H7 (cell line): ENCODE measurements around the gene ATAD2B. TPM values are rescaled to one million over a fixed set of nuclear protein-coding genes. Genes with fewer than 3 reads are reported as not detected.

Experiments
- DNase-seq: peaks from one replicate; pipeline ENCODE4 v3.0.0; 2012
- H3K27me3 ChIP-seq: 2 replicates; pipeline ENCODE4 v1.6.0; 2011; ENCODE audit warnings: mild to moderate bottlenecking, low read length; ENCODE audit not compliant: control insufficient read depth, insufficient read depth
- H3K36me3 ChIP-seq: replicated peaks from 2 replicates; pipeline ENCODE4 v1.5.1; 2011; ENCODE audit warnings: low read length; ENCODE audit not compliant: control insufficient read depth, insufficient read depth
- H3K4me3 ChIP-seq: 2 replicates; pipeline ENCODE4 v1.5.1; 2011; ENCODE audit warnings: low read depth, mild to moderate bottlenecking, control low read depth, low read length, moderate library complexity; ENCODE audit not compliant: insufficient read depth
- total RNA-seq: library from RNA; depleted of rRNA; stranded (reverse); fragments of >200 nt; shearing (Covaris generic); gene quantifications from 2 replicates; pipeline ENCODE4 v1.2.3, GENCODE V29; 2014

ATAD2B gene
- total RNA-seq, 1 experiment from 2014 or later: 9.5 TPM

DNA sequence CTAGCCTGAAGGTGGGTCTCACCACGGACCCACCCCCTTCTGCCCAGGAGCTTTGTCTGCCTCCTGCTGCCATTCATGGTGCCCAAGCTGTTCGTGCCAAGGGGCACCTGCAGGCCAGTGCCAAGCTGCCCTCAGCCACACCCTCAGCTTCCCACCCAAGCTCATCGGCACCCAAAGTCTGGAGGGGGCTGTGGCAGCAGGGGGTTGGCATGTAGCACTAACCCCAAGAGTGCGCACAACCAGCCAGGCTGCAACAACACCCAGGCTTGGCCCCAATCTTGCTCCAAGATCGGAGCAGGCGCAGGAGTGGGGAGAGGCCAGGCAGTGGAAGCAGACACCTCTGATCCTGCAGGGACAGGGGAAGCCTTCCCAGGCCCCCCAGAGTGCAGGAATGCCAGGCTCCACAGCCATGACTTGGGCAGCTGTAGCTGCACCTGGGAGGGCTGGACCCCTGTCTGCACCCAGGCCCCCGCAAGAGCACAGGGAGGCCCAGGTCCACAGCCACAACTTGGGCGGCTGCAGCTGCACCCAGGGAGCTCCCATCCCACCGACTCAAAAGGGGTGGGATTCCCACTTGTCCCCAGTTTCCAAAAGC lies 89.9 kb downstream of the ATAD2B start:
- DNase-seq: peak; percentile 24
- Histone ChIP-seq H3K4me3 (no peak overlapping the region), H3K27me3 (no peaks in the 10 kb centered on the region), H3K36me3 (no peaks in the 10 kb centered on the region)

- Histone ChIP-seq H3K4me3 (no peak overlapping the region), H3K36me3 (no peaks in the 10 kb centered on the region), H3K27me3 (no peaks in the 10 kb centered on the region)
- DNase-seq: no peak
Measured at GRCh38 chr2:23836505-23836904, 90.4 kb downstream of the ATAD2B start.

DNA sequence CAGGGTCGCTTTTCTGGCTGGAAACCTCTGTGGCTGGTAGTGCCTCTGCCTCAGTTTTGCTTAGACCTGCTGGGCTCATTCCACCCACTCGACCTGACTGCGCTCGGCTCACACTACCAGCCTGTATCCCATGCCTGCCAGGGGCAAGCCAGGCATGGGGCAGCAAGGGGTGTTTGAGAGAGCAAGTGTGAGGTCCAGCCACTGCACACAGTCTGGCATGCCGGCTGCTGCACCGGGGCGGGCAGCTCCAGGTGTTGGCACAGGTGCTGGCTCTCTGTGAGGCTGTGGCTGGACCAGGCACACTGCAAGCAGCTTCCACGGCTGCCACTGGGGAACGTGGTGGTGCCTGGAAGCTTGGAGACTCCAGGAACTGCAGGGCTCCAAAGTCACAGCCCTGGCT lies 90.9 kb downstream of the ATAD2B start:
- Histone ChIP-seq H3K36me3 (no peaks in the 10 kb centered on the region), H3K27me3 (no peaks in the 10 kb centered on the region), H3K4me3 (no peak overlapping the region)
- DNase-seq: no peak

GRCh38 chr2:23835423-23835822 lies 91.5 kb downstream of the ATAD2B start:
- H3K36me3 ChIP-seq: no peaks in the 10 kb centered on the region
- H3K27me3 ChIP-seq: no peaks in the 10 kb centered on the region
- H3K4me3 ChIP-seq: no peak overlapping the region
- no peak for DNase-seq

- H3K27me3 ChIP-seq: no peaks in the 10 kb centered on the region
- no peaks in the 10 kb centered on the region for H3K36me3 ChIP-seq
- no peak for DNase-seq
- no peak overlapping the region for H3K4me3 ChIP-seq
Measured at GRCh38 chr2:23828986-23829385, 97.9 kb downstream of the ATAD2B start.

- H3K36me3 ChIP-seq: no peaks in the 10 kb centered on the region
- no peak overlapping the region for H3K4me3 ChIP-seq
- no peak for DNase-seq
- H3K27me3 ChIP-seq: no peaks in the 10 kb centered on the region
Measured at GRCh38 chr2:23828256-23828980, 98.5 kb downstream of the ATAD2B start.

GRCh38 chr2:23827287-23827686 lies 99.6 kb downstream of the ATAD2B start:
- H3K36me3 ChIP-seq: no peaks in the 10 kb centered on the region
- DNase-seq: no peak

DNA sequence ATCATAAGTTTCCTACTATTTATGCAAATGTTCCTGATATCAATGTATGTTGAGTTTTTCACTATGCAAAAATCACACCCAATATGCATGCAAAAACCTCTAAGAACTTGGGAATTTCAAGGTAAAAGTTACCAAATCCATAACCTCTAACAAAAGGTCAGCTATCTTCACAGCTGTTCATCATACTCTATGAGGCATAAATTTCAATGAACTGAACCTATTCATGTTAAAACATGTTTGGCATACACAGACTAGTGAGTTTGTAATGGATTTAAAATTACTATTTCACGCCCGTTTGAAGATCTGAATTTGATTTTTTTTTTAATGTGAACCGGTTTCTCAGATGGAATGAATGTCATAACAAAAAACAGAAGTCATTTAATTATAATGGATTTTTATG lies 100.2 kb downstream of the ATAD2B start:
- DNase-seq: no peak
- Histone ChIP-seq H3K4me3 (no peak overlapping the region), H3K27me3 (no peaks in the 10 kb centered on the region), H3K36me3 (no peaks in the 10 kb centered on the region; the same call in 1 of the 2 replicates)

More at GRCh38 chr2:23827287-23827686, 99.6 kb downstream of the ATAD2B start:
- Histone ChIP-seq H3K27me3 (no peaks in the 10 kb centered on the region), H3K4me3 (no peak overlapping the region)

DNA sequence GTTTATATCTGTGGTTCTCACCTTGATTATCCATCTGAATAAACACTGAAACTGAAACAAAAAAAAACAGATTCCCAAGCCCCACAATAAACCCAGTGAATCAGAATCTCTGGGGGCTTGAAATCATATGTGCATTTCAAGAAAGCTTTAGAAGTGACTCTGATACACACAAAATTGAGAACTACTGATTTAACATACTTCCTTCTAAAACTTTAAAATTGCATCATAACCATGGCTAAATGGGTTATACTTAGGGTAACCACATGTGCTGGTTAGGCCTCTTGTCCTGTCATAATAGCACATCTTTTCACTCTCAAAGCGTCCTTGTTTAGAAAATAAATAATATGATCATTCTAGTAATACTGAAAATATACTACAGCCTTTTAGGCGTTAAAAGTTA lies 100.9 kb downstream of the ATAD2B start:
- H3K36me3 ChIP-seq: no peaks in the 10 kb centered on the region; the same call in 1 of the 2 replicates
- H3K4me3 ChIP-seq: no peak overlapping the region
- H3K27me3 ChIP-seq: no peaks in the 10 kb centered on the region
- no peak for DNase-seq

DNA sequence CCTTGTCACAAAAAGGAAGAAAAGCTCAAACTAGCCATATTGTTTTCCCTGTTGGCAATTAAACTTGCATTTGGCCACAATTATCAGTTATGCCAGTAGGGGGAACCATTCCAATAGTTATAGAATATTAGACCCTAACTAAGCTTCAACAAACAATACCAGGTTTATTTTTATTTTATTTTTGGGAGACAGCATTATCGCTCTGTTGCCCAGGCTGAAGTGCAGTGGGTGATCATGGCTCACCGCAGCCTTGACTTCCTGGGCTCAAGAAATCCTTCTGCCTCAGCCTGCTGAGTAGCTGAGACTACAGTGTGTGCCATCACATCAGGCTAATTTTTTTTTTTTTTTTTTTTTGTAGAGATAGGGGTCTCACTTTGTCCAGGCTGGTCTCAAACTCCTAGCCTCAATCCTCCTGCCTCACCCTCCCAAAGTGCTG lies 102.1 kb downstream of the ATAD2B start:
- Histone ChIP-seq H3K36me3 (no peaks in the 10 kb centered on the region; the same call in 1 of the 2 replicates), H3K4me3 (no peak overlapping the region), H3K27me3 (no peaks in the 10 kb centered on the region)
- no peak for DNase-seq

- no peak overlapping the region for H3K4me3 ChIP-seq
- no peaks in the 10 kb centered on the region for H3K27me3 ChIP-seq
- H3K36me3 ChIP-seq: no peaks in the 10 kb centered on the region; the same call in 1 of the 2 replicates
- DNase-seq: no peak
Measured at GRCh38 chr2:23823863-23824262, 103.1 kb downstream of the ATAD2B start.

DNA sequence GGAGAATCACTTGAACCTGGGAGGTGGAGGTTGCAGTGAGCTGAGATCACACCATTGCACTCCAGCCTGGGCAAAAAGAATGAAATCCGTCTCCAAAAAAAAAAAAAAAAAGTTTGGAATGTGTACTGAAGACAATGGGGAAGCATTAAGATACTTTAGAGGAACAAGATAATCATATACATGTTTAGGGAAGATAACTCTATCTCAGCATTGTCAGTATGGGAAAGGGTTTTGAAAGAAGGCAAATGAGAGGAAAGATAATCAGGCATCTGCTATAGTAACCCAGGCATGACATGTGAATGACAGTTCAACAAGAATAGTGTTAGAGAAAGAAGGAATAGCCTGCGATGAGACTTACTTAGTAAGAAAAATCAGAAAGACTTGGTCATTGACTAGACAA lies 112.0 kb downstream of the ATAD2B start:
- H3K36me3 ChIP-seq: no peaks in the 10 kb centered on the region
- H3K27me3 ChIP-seq: no peaks in the 10 kb centered on the region
- DNase-seq: no peak
- H3K4me3 ChIP-seq: no peak overlapping the region

DNA sequence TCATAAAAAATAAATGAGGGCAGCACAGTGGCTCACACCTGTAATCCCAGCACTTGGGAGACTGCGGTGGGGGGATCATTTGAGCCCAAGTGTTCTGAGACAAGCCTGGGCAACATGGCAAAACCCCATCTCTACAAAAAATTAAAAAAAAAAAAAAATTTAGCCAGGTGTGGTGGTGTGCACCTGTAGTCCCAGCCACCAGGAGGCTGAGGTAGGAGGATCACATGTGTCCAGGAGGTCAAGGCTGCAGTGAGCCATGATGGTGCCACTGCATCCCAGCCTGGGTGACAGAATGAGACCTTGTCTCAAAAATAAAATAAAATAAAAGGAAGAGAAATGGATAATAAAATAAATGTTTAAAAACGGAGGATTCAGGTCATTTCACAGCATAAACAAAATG lies 113.5 kb downstream of the ATAD2B start:
- no peaks in the 10 kb centered on the region; the same call in 1 of the 2 replicates for H3K36me3 ChIP-seq
- no peak overlapping the region for H3K4me3 ChIP-seq
- H3K27me3 ChIP-seq: no peaks in the 10 kb centered on the region
- no peak for DNase-seq

GRCh38 chr2:23809150-23809549 lies 117.8 kb downstream of the ATAD2B start:
- H3K36me3 ChIP-seq: no peaks in the 10 kb centered on the region; the same call in 1 of the 2 replicates
- DNase-seq: no peak
- H3K4me3 ChIP-seq: no peak overlapping the region
- H3K27me3 ChIP-seq: no peaks in the 10 kb centered on the region

GRCh38 chr2:23806665-23807249 lies 120.2 kb downstream of the ATAD2B start:
- DNase-seq: no peak
- H3K36me3 ChIP-seq: no peaks in the 10 kb centered on the region; the same call in 1 of the 2 replicates
- no peaks in the 10 kb centered on the region for H3K27me3 ChIP-seq
- H3K4me3 ChIP-seq: no peak overlapping the region
